ENCODE results near the gene SEZ6.
"Not testable (repeated sequence)": the region's sequence is repeated elsewhere in the genome, so short reads cannot be mapped to it uniquely, and the experiment has no call there.

DNA sequence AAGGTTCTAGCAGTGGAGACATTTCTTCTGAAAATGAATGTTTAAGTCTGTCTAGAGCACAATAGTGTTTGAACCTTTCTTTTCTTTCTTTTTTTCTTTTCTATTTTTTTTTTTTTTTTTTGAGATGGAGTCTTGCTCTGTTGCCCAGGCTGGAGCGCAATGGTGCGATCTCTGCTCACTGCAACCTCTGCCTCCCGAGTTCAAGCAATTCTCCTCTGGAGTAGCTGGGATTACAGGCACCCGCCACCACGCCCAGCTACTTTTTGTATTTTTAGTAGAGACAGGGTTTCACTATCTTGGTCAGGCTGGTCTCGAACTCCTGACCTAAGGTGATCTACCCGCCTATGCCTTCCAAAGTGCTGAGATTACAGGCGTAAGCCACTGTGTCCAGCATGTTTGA is 71.3 kb downstream of the SEZ6 start:
- TF ChIP-seq POLR2A (IDR thresholded peaks at IDR 0.05; ENCODE audit: low read length); GATA1 (IDR thresholded peaks at IDR 0.05; ENCODE audit: low read depth, low read length): not testable (repeated sequence)

All from erythroblast (primary cell).